Upper lobe of right lung (tissue), 1 donor: ENCODE data around the gene TSEN34. TPM values are rescaled to one million over a fixed set of nuclear protein-coding genes. Genes with fewer than 3 reads are reported as not detected.
"Not testable (repeated sequence)": the region's sequence is repeated elsewhere in the genome, so short reads cannot be mapped to it uniquely, and the experiment has no call there.

Source experiments
- ATAC-seq: fragments of 200-7000 bp; cut with Tn5 transposase; one replicate; pipeline ENCODE4 v1.9.1; 2020; ENCODE audit warnings: mild to moderate bottlenecking, moderate library complexity
- DNase-seq: peaks from one replicate; pipeline ENCODE4 v3.0.0-alpha.2; 2020
- H3K27ac ChIP-seq: fragments of 200-600 bp; one replicate; pipeline ENCODE4 v1.8.0; 2022
- H3K27me3 ChIP-seq: fragments of 200-600 bp; one replicate; pipeline ENCODE4 v1.8.0; 2022; ENCODE audit warnings: mild to moderate bottlenecking
- H3K36me3 ChIP-seq: fragments of 200-600 bp; one replicate; pipeline ENCODE4 v1.8.0; 2022
- H3K4me1 ChIP-seq: fragments of 200-600 bp; one replicate; pipeline ENCODE4 v1.8.0; 2022
- H3K4me3 ChIP-seq: fragments of 200-600 bp; one replicate; pipeline ENCODE4 v1.8.0; 2022; ENCODE audit warnings: mild to moderate bottlenecking
- H3K9me3 ChIP-seq: fragments of 200-600 bp; one replicate; pipeline ENCODE4 v1.8.0; 2022
- intact Hi-C: fragments of 100-400 bp; cut with DNase I; formaldehyde crosslinking; loops from one replicate; pipeline ENCODE4 v1.11.0; 2022
- total RNA-seq: library from RNA; stranded (reverse); fragmentation: NEBNext Ultra II Directional; extraction: Animal tissue kit (Norgen Biotek cat#: 25700); gene quantifications from one replicate; pipeline ENCODE4 v1.2.1, GENCODE V29; 2021
- TF ChIP-seq, protein P1 (sequence below): fragments of 200-600 bp; IDR thresholded peaks from one replicate; pipeline ENCODE4 v1.8.0; 2022; ENCODE audit warnings: antibody characterized with exemption
- donor health status: DM: no; HTN: yes; CAD: no; lungs with severe emphysema.

TSEN34 gene
- total RNA-seq, 1 donor from 2014 or later = 34.7 TPM

DNA sequence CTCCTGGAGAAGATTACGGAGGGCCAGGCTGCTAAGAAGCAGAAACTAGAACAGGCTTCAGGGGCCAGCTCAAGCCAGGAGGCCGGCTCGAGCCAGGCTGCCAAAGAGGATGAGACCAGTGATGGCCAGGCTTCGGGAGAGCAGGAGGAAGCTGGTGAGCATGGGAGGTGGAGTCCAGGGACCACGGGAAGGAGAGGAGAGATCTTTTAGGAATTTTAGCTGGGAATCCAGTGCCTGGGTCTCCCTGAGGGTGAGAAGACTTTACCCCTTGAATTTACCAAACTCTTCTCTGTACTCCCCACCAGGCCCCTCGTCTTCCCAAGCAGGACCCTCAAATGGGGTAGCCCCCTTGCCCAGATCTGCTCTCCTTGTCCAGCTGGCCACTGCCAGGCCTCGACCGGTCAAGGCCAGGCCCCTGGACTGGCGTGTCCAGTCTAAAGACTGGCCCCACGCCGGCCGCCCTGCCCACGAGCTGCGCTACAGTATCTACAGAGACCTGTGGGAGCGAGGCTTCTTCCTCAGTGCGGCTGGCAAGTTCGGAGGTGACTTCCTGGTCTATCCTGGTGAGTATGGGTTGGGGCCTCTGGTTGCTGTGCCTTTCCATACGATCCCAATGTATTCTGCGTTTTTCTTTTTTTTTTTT, 824 bp downstream of the TSEN34 start:
- peak overlapping the region; percentile 98 for H3K4me3 ChIP-seq
- H3K9me3 ChIP-seq = no peaks in the 10 kb centered on the region
- H3K36me3 ChIP-seq = peaks cover 38% of the 10 kb centered on the region
- ATAC-seq = no peak
- H3K27me3 ChIP-seq = no peaks in the 10 kb centered on the region
- intact Hi-C loops = no loop called here
- H3K4me1 ChIP-seq = peaks cover 21% of the 10 kb centered on the region
- peak overlapping the region; percentile 99 for H3K27ac ChIP-seq
- TF ChIP-seq, protein P1, sequence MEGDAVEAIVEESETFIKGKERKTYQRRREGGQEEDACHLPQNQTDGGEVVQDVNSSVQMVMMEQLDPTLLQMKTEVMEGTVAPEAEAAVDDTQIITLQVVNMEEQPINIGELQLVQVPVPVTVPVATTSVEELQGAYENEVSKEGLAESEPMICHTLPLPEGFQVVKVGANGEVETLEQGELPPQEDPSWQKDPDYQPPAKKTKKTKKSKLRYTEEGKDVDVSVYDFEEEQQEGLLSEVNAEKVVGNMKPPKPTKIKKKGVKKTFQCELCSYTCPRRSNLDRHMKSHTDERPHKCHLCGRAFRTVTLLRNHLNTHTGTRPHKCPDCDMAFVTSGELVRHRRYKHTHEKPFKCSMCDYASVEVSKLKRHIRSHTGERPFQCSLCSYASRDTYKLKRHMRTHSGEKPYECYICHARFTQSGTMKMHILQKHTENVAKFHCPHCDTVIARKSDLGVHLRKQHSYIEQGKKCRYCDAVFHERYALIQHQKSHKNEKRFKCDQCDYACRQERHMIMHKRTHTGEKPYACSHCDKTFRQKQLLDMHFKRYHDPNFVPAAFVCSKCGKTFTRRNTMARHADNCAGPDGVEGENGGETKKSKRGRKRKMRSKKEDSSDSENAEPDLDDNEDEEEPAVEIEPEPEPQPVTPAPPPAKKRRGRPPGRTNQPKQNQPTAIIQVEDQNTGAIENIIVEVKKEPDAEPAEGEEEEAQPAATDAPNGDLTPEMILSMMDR = no peak
- no peak for DNase-seq

DNA sequence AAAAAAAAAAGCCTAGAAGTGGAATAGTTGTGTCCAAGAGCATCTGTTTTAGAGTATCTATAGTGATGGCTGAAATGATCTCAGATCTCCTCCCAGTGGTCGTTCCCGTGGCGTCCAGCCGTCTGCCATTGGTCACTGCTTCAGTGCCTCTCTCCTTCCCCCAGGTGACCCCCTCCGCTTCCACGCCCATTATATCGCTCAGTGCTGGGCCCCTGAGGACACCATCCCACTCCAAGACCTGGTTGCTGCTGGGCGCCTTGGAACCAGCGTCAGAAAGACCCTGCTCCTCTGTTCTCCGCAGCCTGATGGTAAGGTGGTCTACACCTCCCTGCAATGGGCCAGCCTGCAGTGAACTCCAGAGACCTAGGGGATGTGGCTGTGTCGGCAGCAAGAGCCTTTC, 1.9 kb downstream of the TSEN34 start:
- TF ChIP-seq, protein P1 = no peak
- H3K27ac ChIP-seq = no peak overlapping the region
- intact Hi-C loops = no loop called here
- H3K27me3 ChIP-seq = no peaks in the 10 kb centered on the region
- H3K9me3 ChIP-seq = no peaks in the 10 kb centered on the region
- DNase-seq (no peak), ATAC-seq (no peak)
- peaks cover 32% of the 10 kb centered on the region for H3K36me3 ChIP-seq
- peaks cover 20% of the 10 kb centered on the region for H3K4me1 ChIP-seq
- no peak overlapping the region for H3K4me3 ChIP-seq

DNA sequence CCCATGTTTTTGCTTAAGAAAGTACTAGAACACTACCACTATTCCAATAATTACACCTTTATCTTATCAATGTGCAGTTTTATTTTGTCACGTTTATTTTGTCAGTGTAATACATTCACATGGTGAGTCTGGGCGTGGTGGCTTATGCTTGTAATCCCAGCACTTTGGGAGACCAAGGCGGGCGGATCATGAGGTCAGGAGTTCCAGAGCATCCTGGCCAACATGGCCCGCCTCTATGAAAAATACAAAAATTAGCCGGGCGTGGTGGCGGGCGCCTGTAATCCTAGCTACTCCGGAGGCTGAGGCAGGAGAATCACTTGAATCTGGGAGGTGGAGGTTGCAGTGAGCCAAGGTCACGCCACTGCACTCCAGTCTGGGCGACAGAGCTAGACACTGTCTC, 3.4 kb downstream of the TSEN34 start:
- H3K4me3 ChIP-seq, intact Hi-C loops, H3K9me3 ChIP-seq, H3K27ac ChIP-seq, ATAC-seq, H3K27me3 ChIP-seq, DNase-seq: not testable (repeated sequence)
- H3K36me3 ChIP-seq = peaks cover 32% of the 10 kb centered on the region
- H3K4me1 ChIP-seq = peaks cover 12% of the 10 kb centered on the region

DNA sequence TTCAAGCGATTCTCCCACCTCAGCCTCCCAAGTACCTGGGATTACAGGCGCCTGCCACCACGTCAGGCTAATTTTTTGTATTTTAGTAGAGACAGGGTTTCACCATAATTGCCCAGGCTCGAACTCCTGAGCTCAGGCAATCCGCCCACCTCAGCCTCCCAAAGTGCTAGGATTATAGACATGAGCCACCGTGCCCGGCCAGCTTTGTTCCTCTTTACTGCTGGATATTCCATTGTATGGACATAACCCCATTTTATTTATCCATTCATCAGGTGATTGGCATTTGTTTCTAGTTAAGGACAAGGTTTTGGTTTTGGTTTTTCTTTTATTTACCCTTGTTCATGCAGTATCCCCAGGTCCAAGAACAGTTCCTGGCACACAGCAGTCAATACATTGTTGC, 5.4 kb downstream of the TSEN34 start:
- no peak overlapping the region for H3K27ac ChIP-seq
- DNase-seq = no peak
- H3K9me3 ChIP-seq = no peaks in the 10 kb centered on the region
- H3K36me3 ChIP-seq = peaks cover 37% of the 10 kb centered on the region
- H3K4me1 ChIP-seq = peaks cover 20% of the 10 kb centered on the region
- H3K4me3 ChIP-seq = no peak overlapping the region
- H3K27me3 ChIP-seq = no peaks in the 10 kb centered on the region
- TF ChIP-seq, protein P1 = no peak
- ATAC-seq = no peak
- intact Hi-C loops = no loop called here

DNA sequence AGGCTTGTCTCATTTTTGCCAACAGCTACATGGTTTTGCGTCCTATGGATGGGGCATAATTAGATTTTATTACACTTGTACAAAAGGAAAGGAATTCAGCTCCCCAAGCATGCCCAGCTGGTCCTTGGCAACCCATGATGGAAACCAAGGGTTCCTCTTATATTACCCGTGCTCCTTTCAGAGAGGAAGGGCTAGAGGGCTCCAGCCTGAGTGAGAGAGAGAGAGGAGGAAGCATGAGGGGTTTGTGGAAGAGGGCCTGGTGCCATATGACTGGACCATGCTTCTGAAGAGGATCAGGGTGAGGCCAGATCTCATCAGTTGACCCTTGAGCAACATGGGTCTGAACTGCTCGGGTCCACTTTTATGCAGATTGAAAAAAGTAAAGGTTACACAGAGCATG, 6.0 kb downstream of the TSEN34 start:
- no peak for ATAC-seq
- peaks cover 20% of the 10 kb centered on the region for H3K4me1 ChIP-seq
- peaks cover 42% of the 10 kb centered on the region for H3K36me3 ChIP-seq
- no peak overlapping the region for H3K4me3 ChIP-seq
- no peak overlapping the region for H3K27ac ChIP-seq
- H3K27me3 ChIP-seq = no peaks in the 10 kb centered on the region
- DNase-seq = no peak
- intact Hi-C loops = no loop called here
- TF ChIP-seq, protein P1 = no peak
- H3K9me3 ChIP-seq = no peaks in the 10 kb centered on the region

DNA sequence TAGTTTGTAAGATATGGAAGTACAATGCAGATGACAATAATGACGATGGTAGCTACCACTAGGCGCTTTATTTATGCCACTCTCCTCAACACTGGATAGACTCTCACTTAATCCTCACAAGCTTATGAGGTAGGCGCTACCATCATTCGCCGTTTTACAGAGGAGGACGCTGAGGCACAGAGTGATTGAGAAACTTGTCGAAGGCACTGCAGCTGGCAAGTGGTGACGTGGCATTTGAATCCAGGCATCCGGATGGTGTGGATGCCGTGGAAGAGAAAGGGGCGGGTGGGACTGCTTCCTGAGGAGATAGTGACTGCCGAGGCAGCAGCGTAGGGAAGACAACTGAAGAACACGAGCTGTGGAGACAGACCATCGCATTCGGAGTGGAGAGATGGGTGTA, 8.3 kb downstream of the TSEN34 start:
- H3K27ac ChIP-seq = no peak overlapping the region
- intact Hi-C loops = no loop called here
- TF ChIP-seq, protein P1 = no peak
- peaks cover 46% of the 10 kb centered on the region for H3K36me3 ChIP-seq
- H3K27me3 ChIP-seq = no peaks in the 10 kb centered on the region
- H3K4me1 ChIP-seq = peaks cover 34% of the 10 kb centered on the region
- no peaks in the 10 kb centered on the region for H3K9me3 ChIP-seq
- no peak overlapping the region for H3K4me3 ChIP-seq
- no peak for ATAC-seq
- no peak for DNase-seq
